M059J (cell line): ENCODE data around the gene NLRP10. TPM values are rescaled to one million over a fixed set of nuclear protein-coding genes. Genes with fewer than 3 reads are reported as not detected.

ENCODE experiments used
- total RNA-seq: library from RNA; depleted of rRNA; stranded (reverse); fragments of >200 nt; shearing (Covaris generic); gene quantifications from 2 replicates; pipeline ENCODE4 v1.2.3, GENCODE V29; 2014; rRNA removed

Gene NLRP10
- total RNA-seq, 1 experiment from 2014 or later, result 2.1 TPM

Other genes starting within 250 kb of the NLRP10 start
- gene OR5P2, start 168.5 kb downstream of the NLRP10 start, total RNA-seq, result not detected in 2 replicates
- not detected in 2 replicates for gene OR5P3, start 134.6 kb downstream of the NLRP10 start, total RNA-seq
- gene OR10A6, start 34.2 kb downstream of the NLRP10 start, total RNA-seq, result not detected in 2 replicates
- gene OR10A3, start 23.7 kb downstream of the NLRP10 start, total RNA-seq, result not detected in 2 replicates
- gene EIF3F, start 21.9 kb upstream of the NLRP10 start, total RNA-seq, result 288 and 321 TPM in 2 replicates
- 1.1 and 3.0 TPM in 2 replicates for gene TUB, start 115.8 kb upstream of the NLRP10 start, total RNA-seq
- 0.32 TPM in 1 of 2 replicates, not detected in the other for gene RIC3, start 203.6 kb upstream of the NLRP10 start, total RNA-seq